Measurements from ENCODE around the gene CRYBB3.
"Not testable (repeated sequence)": the region's sequence is repeated elsewhere in the genome, so short reads cannot be mapped to it uniquely, and the experiment has no call there.

CRYBB3 gene

DNA sequence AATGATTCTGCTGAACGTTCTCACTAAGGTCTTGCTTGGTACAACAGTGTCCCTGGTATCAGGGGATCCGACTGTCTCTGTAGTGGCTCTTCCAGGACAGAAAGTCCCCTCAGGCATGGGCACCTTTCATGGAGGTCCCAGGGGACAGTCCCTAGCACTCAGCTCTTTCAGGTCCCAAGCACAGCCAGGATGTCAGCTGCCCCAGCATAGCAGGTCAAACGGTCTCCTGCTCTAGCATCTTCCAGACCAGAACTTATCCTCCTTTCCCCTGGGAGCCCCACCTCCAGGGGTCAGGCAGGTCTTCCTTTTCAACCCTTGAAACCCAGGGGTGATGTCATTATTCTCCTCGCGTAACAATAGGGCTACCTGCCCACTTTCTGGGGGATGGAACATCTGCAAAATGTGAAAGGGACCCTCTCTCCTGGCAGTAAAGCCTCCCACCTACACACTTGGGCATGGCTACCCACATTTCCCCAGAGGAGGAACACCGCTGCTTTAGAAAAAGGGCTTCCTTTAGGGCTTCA lies 24.7 kb upstream of the CRYBB3 start:
- DNase-seq (ENCODE audit: low read depth in 2 of 3, low spot score in 1 of 3) = no peak

DNA sequence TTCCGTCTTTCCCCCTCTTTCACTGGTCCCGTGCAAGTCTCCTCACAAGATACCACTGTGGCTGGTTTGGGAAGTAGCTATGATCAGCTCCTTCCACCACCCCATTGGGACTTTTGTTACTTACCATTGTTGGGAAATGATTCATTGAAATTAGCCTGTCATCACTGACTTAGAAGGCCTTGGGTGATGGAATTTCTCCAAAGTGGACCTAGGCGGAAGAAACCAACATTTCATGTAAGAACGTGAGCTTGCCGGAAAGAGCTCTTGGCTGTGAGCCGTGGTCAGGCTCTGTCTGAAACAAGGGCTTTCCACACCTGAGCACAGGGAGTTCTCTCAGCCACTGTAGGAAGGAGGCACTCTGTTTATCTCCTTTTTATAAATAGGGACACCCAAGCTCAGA lies 23.5 kb upstream of the CRYBB3 start:
- no peak for DNase-seq (ENCODE audit: low read depth in 2 of 3, low spot score in 1 of 3)

DNA sequence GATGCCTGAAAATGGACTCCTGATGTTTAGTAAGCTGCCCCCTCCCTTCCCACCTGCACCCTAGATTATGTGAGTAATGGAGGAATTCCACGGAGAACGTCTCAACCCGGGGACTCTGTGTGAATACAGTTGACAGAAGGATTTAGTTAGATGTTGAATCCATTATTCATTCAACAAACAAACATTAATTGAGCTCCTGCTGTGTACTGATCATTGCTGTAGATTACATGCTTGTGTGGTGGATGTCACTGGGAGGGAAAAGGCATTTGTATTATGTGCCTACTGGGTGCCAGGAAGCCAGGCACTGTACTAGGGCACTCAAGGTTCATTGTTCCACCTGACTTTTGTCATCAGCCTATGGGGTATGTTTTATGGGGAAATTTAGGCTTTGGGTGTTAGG lies 22.9 kb upstream of the CRYBB3 start:
- DNase-seq (ENCODE audit: low read depth in 2 of 3, low spot score in 1 of 3) = no peak

DNA sequence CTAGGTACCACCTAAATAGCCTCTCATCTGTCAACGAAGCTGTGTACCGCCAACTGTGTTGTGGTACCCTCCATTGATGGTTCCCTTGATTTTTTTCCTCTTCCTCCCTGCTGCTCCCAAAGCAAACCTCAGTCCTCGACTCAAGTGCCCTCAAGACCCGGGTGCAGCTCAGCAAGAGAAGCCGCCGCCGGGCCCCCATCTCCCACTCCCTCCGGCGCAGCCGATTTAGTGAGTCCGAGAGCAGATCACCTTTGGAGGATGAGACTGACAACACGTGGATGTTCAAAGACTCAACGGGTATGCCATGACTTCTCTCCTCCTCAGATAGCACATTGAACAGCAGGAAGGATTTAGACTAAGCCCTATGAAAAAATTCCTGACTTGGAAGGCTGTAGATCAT lies 22.4 kb upstream of the CRYBB3 start:
- no peak for DNase-seq (ENCODE audit: low read depth in 2 of 3, low spot score in 1 of 3)

DNA sequence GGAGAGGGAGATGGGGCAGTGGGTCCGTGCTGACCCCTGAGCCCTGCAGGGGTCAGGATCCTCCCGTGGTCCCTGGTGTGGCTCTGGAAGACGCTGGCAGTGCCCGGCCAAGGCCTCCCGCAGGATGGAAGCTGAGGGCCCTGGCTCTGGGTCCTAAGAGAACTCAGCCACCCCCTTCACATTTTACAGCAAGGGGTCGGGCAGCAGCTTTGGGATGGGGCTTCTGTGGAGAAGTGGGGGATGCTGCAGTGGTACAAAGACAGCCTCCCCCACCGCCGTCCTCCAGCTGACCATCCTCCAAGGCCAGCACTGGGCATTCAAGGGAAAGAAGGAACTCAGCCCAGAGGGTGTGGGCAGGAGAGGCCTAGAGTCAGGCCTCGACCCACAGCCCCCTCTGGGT lies 21.8 kb upstream of the CRYBB3 start:
- DNase-seq (ENCODE audit: low read depth in 2 of 3, low spot score in 1 of 3) = no peak

DNA sequence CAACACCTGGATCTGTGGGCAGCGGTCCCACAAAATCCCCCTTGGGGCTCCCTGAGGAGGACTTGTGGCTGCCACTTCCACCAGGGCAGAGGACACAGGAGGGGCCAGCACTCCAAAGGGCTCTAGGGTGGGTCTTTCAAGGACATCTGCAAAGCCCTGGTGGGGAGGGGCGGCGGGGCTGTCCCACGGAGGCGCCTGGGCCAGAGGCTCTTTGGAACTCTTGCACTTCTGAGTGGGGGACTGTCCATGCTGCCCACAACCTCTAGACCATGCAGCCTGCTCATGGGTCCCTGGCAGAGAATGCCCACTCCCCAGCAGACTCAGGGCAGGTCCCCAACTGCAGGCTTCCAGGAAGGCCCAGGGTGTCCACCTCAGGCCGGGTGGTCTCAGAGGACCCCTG lies 21.3 kb upstream of the CRYBB3 start:
- not testable (repeated sequence) for DNase-seq (ENCODE audit: low read depth in 2 of 3, low spot score in 1 of 3)

DNA sequence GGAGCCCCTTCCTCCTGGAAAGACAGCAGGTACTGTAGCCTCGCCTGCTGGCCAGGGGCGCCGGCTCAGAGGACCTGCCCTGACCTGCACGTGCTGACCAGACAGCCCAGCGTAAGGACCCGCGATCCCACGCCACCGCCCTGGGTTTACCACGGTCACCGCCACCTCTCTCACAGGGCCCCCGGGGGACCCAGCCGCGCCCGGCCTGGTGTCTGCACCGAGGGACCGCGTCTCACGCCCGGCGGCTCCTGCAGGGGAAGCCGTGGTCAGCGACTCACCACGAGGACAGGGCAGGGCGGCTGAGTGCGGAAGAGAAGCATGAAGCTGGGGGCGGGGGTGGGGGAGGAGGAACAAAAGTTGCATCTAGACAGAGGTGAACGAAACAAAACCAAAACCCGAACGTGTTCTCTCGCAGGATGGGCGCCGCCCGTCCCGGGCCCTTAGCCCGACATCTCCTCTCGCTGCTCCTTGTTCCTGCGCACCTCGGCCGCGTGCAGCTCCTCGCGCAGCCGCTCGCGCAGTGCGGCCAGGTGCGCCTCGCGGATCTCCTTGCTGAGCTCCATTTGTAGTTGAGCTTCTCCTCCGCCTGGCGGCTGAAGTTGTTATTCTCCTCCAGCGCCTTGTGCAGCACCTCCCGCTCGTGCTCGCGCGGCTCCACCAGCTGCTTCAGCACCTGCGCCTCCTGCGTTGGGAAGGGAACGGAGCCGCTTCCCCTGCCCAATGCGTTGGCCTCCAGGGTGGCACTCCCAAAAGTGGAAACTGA lies 20.6 kb upstream of the CRYBB3 start:
- not testable (repeated sequence) for DNase-seq (ENCODE audit: low read depth in 2 of 3, low spot score in 1 of 3)

DNA sequence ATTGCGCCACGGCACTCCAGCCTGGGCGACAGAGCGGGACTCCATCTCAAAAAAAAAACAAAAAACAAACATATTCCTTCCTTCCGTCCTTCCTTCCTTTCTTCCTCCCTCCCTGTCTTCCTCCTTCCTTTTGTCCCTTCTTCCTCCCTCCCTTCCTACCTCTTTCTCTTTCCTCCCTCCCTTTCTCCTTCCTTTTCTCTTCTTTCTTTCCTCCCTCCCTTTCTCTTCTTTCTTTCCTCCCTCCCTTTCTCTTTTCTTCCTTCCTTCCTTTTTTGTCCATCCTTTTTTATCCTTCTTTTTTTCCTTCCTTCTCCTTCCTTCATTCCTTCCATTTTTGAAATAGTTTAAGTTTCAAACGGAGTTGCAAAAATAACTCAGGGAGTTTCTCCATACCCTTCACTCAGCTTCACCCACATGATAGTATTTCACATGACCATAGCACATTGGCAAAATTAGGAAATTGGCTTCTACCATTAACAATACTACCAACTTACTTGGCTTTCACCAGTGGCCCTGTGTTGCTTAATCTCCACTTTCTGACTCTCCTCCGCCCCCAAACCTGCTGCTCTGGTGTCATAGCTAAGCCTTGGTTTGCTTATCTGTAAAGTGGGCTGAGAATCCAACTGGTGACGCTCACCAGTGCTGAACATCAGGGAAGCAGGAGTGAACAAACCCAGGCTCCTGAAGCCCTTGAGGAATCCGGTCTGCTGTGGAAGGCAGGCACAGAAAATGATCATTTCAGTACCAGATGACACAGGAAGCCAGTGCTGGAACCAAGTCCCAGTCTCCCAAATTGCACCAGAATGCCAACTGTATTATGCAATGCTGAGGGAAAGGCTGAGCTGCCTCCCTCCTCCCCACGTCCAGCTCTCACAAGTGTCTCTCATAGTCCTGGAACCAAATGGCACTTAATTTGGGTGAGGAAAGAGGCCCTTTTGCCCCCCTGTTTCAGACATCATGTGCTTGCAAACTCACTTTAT lies 17.2 kb upstream of the CRYBB3 start:
- DNase-seq (ENCODE audit: low read depth in 2 of 3, low spot score in 1 of 3) = no peak

DNA sequence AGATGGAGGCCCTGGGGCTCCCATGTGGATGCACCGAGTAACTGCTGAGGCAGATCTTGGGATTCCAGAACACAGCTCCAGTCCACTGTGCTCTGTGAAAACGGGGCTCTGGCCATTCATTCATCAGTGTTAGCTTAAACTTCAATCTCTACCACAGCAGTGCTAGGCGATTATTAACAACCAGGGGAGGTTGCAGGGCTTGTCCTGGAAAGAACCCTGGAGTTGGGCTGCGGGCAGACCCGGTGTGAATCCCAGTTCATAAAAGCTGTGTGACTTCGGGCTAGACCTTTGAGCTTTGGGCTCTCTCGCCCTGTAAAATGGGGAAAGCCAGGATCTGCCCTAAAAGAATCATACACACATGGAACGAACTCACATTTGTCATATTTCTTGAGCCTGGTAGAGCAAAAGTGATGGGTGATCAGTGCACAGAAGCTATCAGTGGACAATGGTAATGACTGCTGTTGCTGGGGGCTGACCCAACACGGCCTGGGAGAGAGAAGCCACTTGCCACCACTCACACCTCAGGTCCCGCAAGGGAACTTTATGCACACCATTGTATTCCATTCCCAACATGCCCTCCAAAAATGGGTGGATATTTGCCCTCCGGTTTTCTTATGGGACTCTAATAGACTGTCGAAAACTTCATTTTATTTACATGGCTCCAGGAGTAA lies 15.6 kb upstream of the CRYBB3 start:
- no peak for DNase-seq (ENCODE audit: low read depth in 2 of 3, low spot score in 1 of 3)

DNA sequence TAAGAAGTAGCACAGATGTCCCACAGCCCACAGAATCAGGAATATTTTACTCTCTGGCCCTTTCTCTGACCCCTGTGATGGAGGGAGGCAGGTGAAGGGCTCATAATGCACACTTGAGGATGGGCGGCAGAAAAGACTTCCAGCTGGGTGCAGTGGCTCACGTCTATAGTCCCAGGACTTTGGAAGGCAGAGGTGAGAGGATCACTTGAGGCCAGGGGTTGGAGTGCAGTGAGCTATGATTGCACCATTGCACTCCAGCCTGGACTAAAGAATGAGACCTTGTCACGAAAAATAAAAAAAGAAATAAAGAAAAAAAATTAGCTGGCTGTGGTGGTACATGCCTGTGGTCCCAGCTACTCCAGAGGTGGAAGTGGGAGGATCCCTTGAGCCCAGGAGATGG lies 13.5 kb upstream of the CRYBB3 start:
- no peak for DNase-seq (ENCODE audit: low read depth in 2 of 3, low spot score in 1 of 3)

DNA sequence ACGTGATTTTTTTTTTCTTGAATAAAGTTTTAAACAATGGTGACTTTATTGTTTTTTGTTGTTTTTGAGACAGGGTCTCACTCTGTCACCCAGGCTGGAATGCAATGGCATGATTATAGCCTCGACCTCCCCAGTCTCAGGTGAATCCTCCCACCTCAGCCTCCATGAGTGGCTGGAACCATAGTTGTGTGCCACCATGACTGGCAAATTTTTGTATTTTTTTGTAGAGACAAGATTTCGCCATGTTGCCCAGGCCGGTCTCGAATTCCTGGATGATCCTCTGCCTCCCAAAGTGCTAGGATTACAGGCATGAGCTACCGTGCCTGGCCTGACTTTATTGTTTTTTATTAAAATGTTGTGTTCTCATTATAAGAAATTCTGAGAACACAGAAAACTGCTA lies 12.2 kb upstream of the CRYBB3 start:
- DNase-seq (ENCODE audit: low read depth in 2 of 3, low spot score in 1 of 3) = no peak

DNA sequence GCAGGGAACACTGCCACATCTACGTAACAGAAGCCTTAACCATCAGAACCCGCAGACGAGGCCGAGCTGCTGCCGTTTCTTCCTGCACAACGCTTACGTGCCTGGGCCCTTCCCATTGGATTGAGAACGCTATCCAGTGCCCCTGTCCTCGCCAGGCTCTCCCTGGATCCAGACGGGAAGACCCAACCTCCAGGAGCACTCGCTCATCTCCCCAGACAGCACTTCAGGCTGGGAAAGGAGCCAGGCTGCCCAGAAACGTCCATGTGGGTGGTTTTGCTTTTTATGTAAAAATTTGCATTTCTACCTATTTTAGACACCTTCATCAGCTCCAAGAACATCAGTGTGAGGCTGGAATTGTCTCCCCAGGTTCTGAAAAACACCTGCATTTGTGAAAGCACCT lies 7.3 kb upstream of the CRYBB3 start:
- no peak for DNase-seq (ENCODE audit: low read depth in 2 of 3, low spot score in 1 of 3)

DNA sequence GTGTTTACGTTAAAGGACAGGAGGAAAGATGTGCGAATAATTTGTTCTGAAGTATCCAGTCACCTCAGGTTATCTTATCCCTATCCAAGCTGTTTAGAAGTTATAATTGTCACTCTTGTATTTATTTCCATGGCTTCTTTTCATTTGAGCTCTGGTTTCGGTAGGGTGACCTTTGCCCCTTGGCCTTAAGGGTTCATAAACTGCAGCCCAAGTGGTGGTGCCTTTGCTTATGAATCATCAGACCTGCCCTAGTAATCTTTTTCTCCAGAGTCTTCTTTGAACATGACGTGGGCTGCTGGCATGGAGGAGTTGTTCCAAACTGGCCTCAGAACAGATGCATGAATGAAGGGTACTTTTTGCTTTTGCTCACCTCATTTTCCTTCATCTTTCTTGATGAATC lies 6.5 kb upstream of the CRYBB3 start:
- DNase-seq (ENCODE audit: low read depth in 2 of 3, low spot score in 1 of 3) = no peak

DNA sequence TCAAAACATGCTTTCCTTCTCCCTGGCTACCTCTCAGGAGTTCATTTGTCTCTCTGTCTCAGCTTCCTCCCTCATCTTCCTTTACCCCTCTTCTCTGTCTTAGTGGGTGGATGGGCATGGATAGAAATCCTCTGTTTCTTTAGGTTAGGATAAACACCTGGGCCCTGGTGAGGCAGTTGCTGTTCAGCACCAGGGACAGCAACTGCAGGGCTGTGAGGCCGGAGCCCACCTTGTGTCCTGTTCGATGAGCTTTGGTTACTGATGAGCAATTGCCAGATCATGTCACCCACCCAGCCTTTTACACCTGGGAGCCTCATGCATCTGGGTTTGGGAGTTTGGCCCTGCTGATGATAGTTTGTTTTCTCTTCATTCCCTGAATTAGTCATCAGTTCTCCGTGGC lies 6.1 kb upstream of the CRYBB3 start:
- DNase-seq (ENCODE audit: low read depth in 2 of 3, low spot score in 1 of 3) = no peak

DNA sequence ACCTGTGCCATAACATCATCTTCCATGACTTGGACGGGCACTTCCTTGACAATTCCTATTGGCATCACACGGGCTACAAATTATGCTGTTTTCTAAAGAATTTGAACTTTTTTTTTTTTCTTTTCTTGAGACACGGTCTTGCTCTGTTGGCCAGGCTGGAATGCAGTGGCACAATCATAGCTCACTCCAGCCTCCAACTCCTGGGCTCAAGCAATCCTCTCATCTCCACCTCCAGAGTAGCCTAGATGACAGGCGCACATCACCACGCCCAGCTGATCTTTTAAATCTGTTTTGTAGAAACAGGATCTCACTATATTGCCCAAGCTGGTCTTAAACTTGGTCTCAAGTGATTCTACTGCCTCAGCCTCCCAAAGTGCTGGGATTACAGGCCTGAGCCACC lies 3.3 kb upstream of the CRYBB3 start:
- no peak for DNase-seq (ENCODE audit: low read depth in 2 of 3, low spot score in 1 of 3)

DNA sequence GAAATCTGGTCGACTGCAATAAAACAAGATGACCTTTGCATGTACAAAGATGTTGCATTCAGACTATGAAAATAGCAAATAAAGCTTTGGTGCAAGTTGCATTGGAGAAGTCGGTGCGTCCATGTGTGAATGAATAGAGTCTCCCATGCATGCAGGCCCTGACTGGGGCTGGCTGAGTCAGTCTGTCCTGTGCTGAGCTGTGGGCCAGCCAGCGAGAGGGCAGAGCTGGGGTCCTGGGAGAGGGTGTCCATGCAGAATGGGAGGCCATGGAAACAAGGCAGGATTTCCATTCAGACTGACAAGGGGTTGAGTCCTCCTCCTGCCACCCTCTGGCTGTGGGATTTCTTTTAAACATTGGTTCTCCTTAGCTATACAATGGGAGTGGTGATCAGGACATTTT lies 2.3 kb upstream of the CRYBB3 start:
- no peak for DNase-seq (ENCODE audit: low read depth in 2 of 3, low spot score in 1 of 3)

DNA sequence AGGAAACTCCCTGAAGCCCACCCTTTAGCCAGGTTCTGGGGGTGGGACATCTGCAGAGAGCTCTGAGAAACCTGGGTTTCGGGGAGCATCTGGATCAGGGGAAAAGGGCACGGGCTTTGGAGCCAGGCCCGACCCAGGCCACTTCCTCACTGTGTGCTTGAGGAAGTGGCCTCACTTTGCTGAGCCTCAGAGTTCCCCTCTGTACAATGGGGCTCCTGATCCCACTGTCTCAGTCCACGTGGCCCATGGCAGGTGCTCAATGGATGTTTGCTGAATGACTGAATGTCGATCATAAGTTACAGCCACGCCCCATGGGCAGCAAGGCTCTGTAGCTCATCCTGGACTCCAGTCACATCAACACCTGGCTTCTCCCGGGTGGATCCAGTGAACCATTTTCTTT lies 1.3 kb downstream of the CRYBB3 start:
- DNase-seq (ENCODE audit: low read depth in 2 of 3, low spot score in 1 of 3) = no peak

DNA sequence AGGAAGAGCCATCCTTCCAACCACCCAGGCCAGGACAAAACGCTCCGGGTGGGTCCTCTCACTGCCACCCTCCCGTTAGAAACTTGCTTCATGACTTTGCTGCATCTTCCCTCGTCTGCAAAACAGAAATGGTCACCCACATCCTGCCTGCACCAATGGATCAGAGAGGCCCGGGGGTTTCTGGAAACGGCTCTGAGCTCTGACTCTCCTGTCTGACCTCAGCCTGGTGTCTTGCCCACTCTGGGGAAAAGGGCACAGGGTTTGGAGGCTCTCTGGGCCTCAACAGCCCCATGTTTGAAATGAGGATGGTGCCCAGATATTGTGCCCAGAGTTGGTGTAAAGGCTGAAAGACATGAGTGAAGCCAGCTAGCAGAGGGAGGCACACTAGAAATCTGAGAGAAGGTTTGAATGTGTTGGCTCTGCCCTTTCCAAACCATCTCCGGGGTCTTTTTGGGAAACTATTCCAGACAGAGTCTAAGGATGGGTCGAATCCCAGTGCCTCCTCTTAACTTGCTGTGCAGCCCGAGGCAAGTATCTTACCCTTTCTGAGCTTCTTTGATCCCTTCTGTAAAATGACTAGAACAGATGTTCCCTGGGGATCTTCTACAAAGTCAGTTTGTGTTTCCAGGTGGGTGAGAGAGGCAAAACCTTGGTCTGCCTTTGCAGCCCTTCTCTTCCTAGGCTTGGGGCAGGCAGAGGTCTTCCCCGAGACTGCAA lies 2.1 kb downstream of the CRYBB3 start:
- DNase-seq (ENCODE audit: low read depth in 2 of 3, low spot score in 1 of 3) = no peak

DNA sequence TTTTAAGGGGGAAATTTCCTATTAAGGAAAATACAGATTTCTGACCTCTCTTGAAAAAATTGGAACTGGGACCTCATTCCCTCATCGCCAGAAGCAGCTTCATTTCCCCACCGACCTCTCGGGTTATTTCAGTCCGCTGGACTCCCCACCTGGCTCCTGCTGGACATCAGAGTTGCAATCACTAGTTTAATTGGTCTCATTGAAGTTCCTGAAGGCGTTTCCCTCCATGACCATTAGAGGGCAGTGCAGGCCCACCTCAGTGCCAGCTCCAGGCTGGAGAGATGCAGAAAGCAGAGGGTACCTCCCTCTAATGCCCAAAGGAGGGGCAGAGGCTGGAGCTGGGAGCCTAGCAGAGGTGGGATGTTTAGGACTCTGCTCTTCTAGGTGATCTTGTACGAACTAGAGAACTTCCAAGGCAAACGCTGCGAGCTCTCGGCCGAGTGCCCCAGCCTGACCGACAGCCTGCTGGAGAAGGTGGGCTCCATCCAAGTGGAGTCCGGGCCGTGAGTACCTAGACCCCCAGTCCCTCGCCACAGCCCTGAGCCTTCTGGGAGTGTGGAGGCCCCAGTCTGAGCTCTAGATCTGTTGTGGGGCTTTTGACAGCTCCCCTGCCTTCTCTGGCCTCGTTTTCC lies 2.7 kb downstream of the CRYBB3 start:
- DNase-seq (ENCODE audit: low read depth in 2 of 3, low spot score in 1 of 3) = peak; percentile 29 to 65 (median 41)

DNA sequence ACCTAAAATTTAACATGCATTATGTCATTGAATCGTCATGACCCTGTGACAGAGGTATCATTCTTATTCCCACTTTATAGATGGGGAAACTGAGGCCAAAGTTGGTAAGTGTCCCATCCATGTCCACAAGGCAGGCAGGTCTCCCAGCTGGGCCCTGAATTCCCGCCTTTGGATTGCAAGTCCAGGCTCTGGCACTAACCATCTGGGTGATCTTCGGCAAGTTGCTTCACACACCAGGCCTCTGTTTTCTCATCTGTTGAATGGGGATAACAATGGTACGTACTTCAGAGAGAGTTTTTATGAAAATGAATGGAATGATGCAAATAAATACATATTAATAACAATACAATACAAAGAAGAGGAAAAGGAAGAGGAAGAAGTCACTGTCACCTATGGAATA lies 3.4 kb downstream of the CRYBB3 start:
- DNase-seq (ENCODE audit: low read depth in 2 of 3, low spot score in 1 of 3) = no peak

Data from stimulated activated CD4-positive, alpha-beta T cell treated with anti-CD3 and anti-CD28 coated beads, Interleukin-12 subunit alpha, Interleukin-12 subunit beta, amount 100 ng/mL, for 48 hours (primary cell).